Mesenchymal stem cell (in vitro differentiated cells and primary cell): Measurements from ENCODE around the gene CYB5R3.

ENCODE experiments used
- DNase-seq: peaks from one replicate; pipeline ENCODE4 v3.0.0-alpha.2; 2013
- H2AFZ ChIP-seq: one replicate; pipeline ENCODE4 v1.6.1; 2013; ENCODE audit warnings: low read depth, mild to moderate bottlenecking, control low read depth, inconsistent platforms, low read length, moderate library complexity
- H2AK5ac ChIP-seq: 2 replicates; pipeline ENCODE4 v1.6.1; 2013; ENCODE audit warnings: low read length, moderate library complexity, mild to moderate bottlenecking, inconsistent platforms; ENCODE audit not compliant: severe bottlenecking
- H2BK120ac ChIP-seq: one replicate; pipeline ENCODE4 v1.6.1; 2013; ENCODE audit warnings: low read depth, mild to moderate bottlenecking, inconsistent platforms, low read length, moderate library complexity
- H2BK12ac ChIP-seq, 2 experiments: one replicate each; pipeline ENCODE4 v1.6.1; 2013; ENCODE audit warnings: inconsistent platforms in 2 of 2, low read length in 2 of 2, mild to moderate bottlenecking in 2 of 2, moderate library complexity in 2 of 2, control low read depth in 1 of 2
- H2BK15ac ChIP-seq: one replicate; pipeline ENCODE4 v1.6.1; 2013; ENCODE audit warnings: mild to moderate bottlenecking, low read depth, inconsistent platforms; ENCODE audit not compliant: poor library complexity, severe bottlenecking
- H2BK5ac ChIP-seq: 2 replicates; pipeline ENCODE4 v1.6.1; 2013; ENCODE audit warnings: low read depth, mild to moderate bottlenecking, low read length, control low read depth, inconsistent platforms; ENCODE audit not compliant: poor library complexity, severe bottlenecking
- H3K14ac ChIP-seq, 2 experiments: one replicate each; pipeline ENCODE4 v1.6.1; 2013; ENCODE audit warnings: inconsistent platforms in 2 of 2, low read length in 2 of 2, control low read depth in 1 of 2, mild to moderate bottlenecking in 1 of 2, moderate library complexity in 1 of 2
- H3K18ac ChIP-seq, 2 experiments: one replicate each; pipeline ENCODE4 v1.6.1; 2013; ENCODE audit warnings: inconsistent platforms in 2 of 2, low read length in 2 of 2, control low read depth in 1 of 2, low read depth in 1 of 2, mild to moderate bottlenecking in 1 of 2
- H3K23ac ChIP-seq, 2 experiments: one replicate each; pipeline ENCODE4 v1.6.1; 2013; ENCODE audit warnings: inconsistent platforms in 2 of 2, low read length in 2 of 2, mild to moderate bottlenecking in 2 of 2, moderate library complexity in 2 of 2, control low read depth in 1 of 2
- H3K27ac ChIP-seq: 2 replicates; pipeline ENCODE4 v1.5.1; 2013; ENCODE audit warnings: mild to moderate bottlenecking, moderate library complexity, low read length, control low read depth, inconsistent platforms; ENCODE audit not compliant: poor library complexity, severe bottlenecking
- H3K27me3 ChIP-seq, 2 experiments: 2 replicates each; pipeline versions ENCODE4 v1.6.1 to v1.7.0; 2013; ENCODE audit warnings: low read length in 2 of 2, mild to moderate bottlenecking in 2 of 2, moderate library complexity in 2 of 2, control low read depth in 1 of 2, inconsistent platforms in 1 of 2; ENCODE audit not compliant: control insufficient read depth in 1 of 2, insufficient read depth in 1 of 2
- H3K36me3 ChIP-seq, 2 experiments: 2 replicates each; pipeline versions ENCODE4 v1.6.1 to v1.7.0; 2013; ENCODE audit warnings: low read length in 2 of 2, control low read depth in 1 of 2, inconsistent platforms in 1 of 2, low read depth in 1 of 2, mild to moderate bottlenecking in 1 of 2; ENCODE audit not compliant: insufficient read depth in 2 of 2, control insufficient read depth in 1 of 2
- H3K4ac ChIP-seq, 2 experiments: one replicate each; pipeline ENCODE4 v1.6.1; 2013; ENCODE audit warnings: inconsistent platforms in 2 of 2, low read length in 2 of 2, mild to moderate bottlenecking in 2 of 2, moderate library complexity in 2 of 2, control low read depth in 1 of 2, low read depth in 1 of 2
- H3K4me1 ChIP-seq: 2 replicates; pipeline ENCODE4 v1.6.1; 2013; ENCODE audit warnings: low read depth, low read length, control low read depth; ENCODE audit not compliant: control insufficient read depth, insufficient read depth
- H3K4me2 ChIP-seq: 2 replicates; pipeline ENCODE4 v1.6.1; 2013; ENCODE audit warnings: low read length, mild to moderate bottlenecking, inconsistent platforms; ENCODE audit not compliant: poor library complexity, severe bottlenecking
- H3K4me3 ChIP-seq, 2 experiments: 2 replicates each; pipeline versions ENCODE4 v1.5.1 to v1.7.0; 2013; ENCODE audit warnings: low read length in 2 of 2, mild to moderate bottlenecking in 2 of 2, control low read depth in 1 of 2, low read depth in 1 of 2; ENCODE audit not compliant: insufficient read depth in 1 of 2
- H3K79me1 ChIP-seq: replicated peaks from 2 replicates; pipeline ENCODE4 v1.6.1; 2013; ENCODE audit warnings: mild to moderate bottlenecking, control low read depth, low read length, inconsistent platforms; ENCODE audit not compliant: poor library complexity, severe bottlenecking
- H3K9ac ChIP-seq: 2 replicates; pipeline ENCODE4 v1.7.0; 2013; ENCODE audit warnings: mild to moderate bottlenecking, low read length, moderate library complexity
- H3K9me3 ChIP-seq: 2 replicates; pipeline ENCODE4 v1.7.0; 2013; ENCODE audit warnings: mild to moderate bottlenecking, low read length; ENCODE audit not compliant: control insufficient read depth
- H4K8ac ChIP-seq: one replicate; pipeline ENCODE4 v1.6.1; 2013; ENCODE audit warnings: inconsistent platforms, mild to moderate bottlenecking, low read length, moderate library complexity
- H4K91ac ChIP-seq: one replicate; pipeline ENCODE4 v1.6.1; 2013; ENCODE audit warnings: mild to moderate bottlenecking, low read length, inconsistent platforms
- WGBS: methylation state at CpG from one replicate; pipeline ENCODE4 v1.1.7; 2013; ENCODE audit warnings: mixed read lengths; 5-methylcytosine and 5-hydroxymethylcytosine counted together

Gene CYB5R3

GRCh38 chr22:42604403-42604802 lies 44.8 kb downstream of the CYB5R3 start:
- H3K9me3 ChIP-seq, result no peaks in the 10 kb centered on the region
- no peak overlapping the region for H2BK12ac ChIP-seq
- H2BK120ac ChIP-seq, result no peak overlapping the region
- no peak overlapping the region for H2AFZ ChIP-seq
- no peak overlapping the region for H4K8ac ChIP-seq
- H3K27ac ChIP-seq, result peak overlapping the region; percentile 74
- no peaks in the 10 kb centered on the region for H3K27me3 ChIP-seq
- peak overlapping the region; percentile 38 for H3K4me2 ChIP-seq
- peak overlapping the region; percentile 92 for H2AK5ac ChIP-seq
- no peak overlapping the region for H2BK5ac ChIP-seq
- H3K14ac ChIP-seq, result no peak overlapping the region
- H3K18ac ChIP-seq, result no peak overlapping the region
- no peak overlapping the region for H3K4ac ChIP-seq
- no peak overlapping the region for H3K4me3 ChIP-seq
- DNase-seq, result no peak
- peaks cover 15% of the 10 kb centered on the region for H3K79me1 ChIP-seq
- H3K9ac ChIP-seq, result no peak overlapping the region
- no peak overlapping the region for H4K91ac ChIP-seq
- H3K4me1 ChIP-seq, result peaks cover 35% of the 10 kb centered on the region
- no peak overlapping the region for H2BK15ac ChIP-seq
- no peak overlapping the region for H3K23ac ChIP-seq
- 78% methylated on average over 2 of the region's 3 CpGs for WGBS
- peaks cover 40 to 41% of the 10 kb centered on the region in 2 experiments for H3K36me3 ChIP-seq

GRCh38 chr22:42603427-42603826 lies 45.8 kb downstream of the CYB5R3 start:
- Histone ChIP-seq H3K9ac (no peak overlapping the region), H3K36me3 (peaks cover 49 to 51% of the 10 kb centered on the region in 2 experiments), H3K18ac (no peak overlapping the region), H2AFZ (no peak overlapping the region), H2BK120ac (no peak overlapping the region), H2AK5ac (peak overlapping the region; percentile 18), H3K4me3 (no peak overlapping the region), H4K8ac (no peak overlapping the region), H3K79me1 (peaks cover 15% of the 10 kb centered on the region), H4K91ac (no peak overlapping the region), H3K23ac (no peak overlapping the region), H2BK15ac (no peak overlapping the region), H3K4me2 (no peak overlapping the region), H3K9me3 (no peaks in the 10 kb centered on the region), H3K27ac (peak overlapping the region; percentile 74), H2BK5ac (no peak overlapping the region), H3K4ac (no peak overlapping the region), H3K27me3 (no peaks in the 10 kb centered on the region), H3K14ac (no peak overlapping the region), H2BK12ac (no peak overlapping the region), H3K4me1 (peaks cover 37% of the 10 kb centered on the region)
- DNase-seq, result no peak
- WGBS, result 93% methylated on average over 1 of the region's 2 CpGs

GRCh38 chr22:42602470-42602869 lies 46.7 kb downstream of the CYB5R3 start:
- H2BK5ac ChIP-seq, result no peak overlapping the region
- peaks cover 15% of the 10 kb centered on the region for H3K79me1 ChIP-seq
- no peak overlapping the region for H3K18ac ChIP-seq
- H3K4ac ChIP-seq, result no peak overlapping the region
- no peak overlapping the region for H2BK15ac ChIP-seq
- peaks cover 33% of the 10 kb centered on the region for H3K4me1 ChIP-seq
- no peak overlapping the region for H3K4me2 ChIP-seq
- 100% methylated on average over 2 of the region's 2 CpGs for WGBS
- H3K9ac ChIP-seq, result no peak overlapping the region
- H3K36me3 ChIP-seq, result peaks cover 53 to 56% of the 10 kb centered on the region in 2 experiments
- no peak overlapping the region for H3K14ac ChIP-seq
- no peak overlapping the region for H2AFZ ChIP-seq
- H3K4me3 ChIP-seq, result no peak overlapping the region
- no peak overlapping the region for H4K8ac ChIP-seq
- no peak overlapping the region for H4K91ac ChIP-seq
- H2AK5ac ChIP-seq, result no peak overlapping the region
- no peaks in the 10 kb centered on the region for H3K27me3 ChIP-seq
- no peaks in the 10 kb centered on the region for H3K9me3 ChIP-seq
- no peak overlapping the region for H2BK120ac ChIP-seq
- H3K27ac ChIP-seq, result no peak overlapping the region
- no peak overlapping the region for H3K23ac ChIP-seq
- DNase-seq, result no peak
- H2BK12ac ChIP-seq, result no peak overlapping the region

- Histone ChIP-seq H2BK120ac (no peak overlapping the region), H4K91ac (no peak overlapping the region), H3K18ac (no peak overlapping the region), H2BK5ac (no peak overlapping the region), H3K4me2 (no peak overlapping the region), H3K4ac (no peak overlapping the region), H3K79me1 (peaks cover 20% of the 10 kb centered on the region), H3K36me3 (peaks cover 56 to 58% of the 10 kb centered on the region in 2 experiments), H3K4me1 (peaks cover 33% of the 10 kb centered on the region), H2AFZ (no peak overlapping the region), H2BK15ac (no peak overlapping the region), H4K8ac (no peak overlapping the region), H3K9ac (no peak overlapping the region), H3K4me3 (no peak overlapping the region), H2BK12ac (no peak overlapping the region), H3K27me3 (no peaks in the 10 kb centered on the region), H3K23ac (no peak overlapping the region), H3K14ac (no peak overlapping the region), H3K9me3 (no peaks in the 10 kb centered on the region), H3K27ac (no peak overlapping the region), H2AK5ac (peak overlapping the region; percentile 8)
- 99% methylated on average over 5 of the region's 6 CpGs for whole genome bisulfite sequencing
- DNase-seq, result no peak
Measured at GRCh38 chr22:42601879-42602465, 47.2 kb downstream of the CYB5R3 start.
